ENCODE data around the gene CT55.
A peak's percentile ranks its signal among the peaks of the same experiment; 100 is the strongest.
"Not testable (repeated sequence)": the region's sequence is repeated elsewhere in the genome, so short reads cannot be mapped to it uniquely, and the experiment has no call there.

CT55 gene

GRCh38 chrX:135170877-135171519 is at the start of gene CT55:
Gene CT55, minus strand, starts transcription at chrX:135171398. Its CDS starts 227 bp downstream, at chrX:135171171.
- DNase-seq, result no peak

- peak in 1 of 2 donors; percentile 17 for DNase-seq
Measured at GRCh38 chrX:135213200-135213844, 42.1 kb upstream of the CT55 start.

DNA sequence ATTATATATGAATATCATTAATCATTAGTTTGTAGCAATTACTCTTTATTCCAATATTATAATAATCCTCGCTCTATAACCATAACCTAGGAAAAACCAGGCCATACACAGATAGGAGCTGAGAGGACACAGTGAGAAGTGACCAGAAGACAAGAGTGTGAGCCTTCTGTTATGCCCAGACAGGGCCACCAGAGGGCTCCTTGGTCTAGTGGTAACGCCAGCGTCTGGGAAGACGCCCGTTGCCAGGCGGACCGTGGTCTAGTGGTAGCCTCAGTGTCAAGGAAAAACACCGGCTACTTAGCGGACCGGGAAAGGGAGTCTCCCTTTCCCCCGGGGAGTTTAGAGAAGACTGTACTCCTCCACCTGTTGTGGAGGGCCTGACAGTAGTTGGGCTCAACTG is 35.2 kb upstream of the CT55 start:
- peak in 1 of 2 donors; percentile 34 for DNase-seq

GRCh38 chrX:135200297-135200696 is 29.1 kb upstream of the CT55 start:
- DNase-seq, result no peak

DNA sequence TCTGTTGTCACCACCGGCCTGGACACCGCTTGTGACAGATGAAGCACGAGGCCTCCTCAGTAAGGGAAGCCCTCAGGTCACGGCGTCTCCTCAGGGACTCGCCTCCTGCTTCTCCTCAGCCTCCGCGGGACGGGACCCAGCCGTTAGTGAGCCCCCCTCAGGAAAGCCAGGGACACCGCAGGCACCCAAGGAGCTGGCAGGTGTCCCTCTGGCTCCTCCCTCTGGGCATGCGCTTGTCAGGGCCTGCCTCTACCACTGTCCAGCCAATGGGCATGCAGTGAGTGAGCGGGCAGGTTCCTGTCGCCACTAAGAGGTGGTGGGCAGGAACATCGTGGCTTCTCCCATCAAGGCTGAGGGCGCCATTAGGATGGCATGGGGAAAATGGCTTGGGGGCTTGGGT is 23.5 kb upstream of the CT55 start:
- no peak for DNase-seq

- no peak for DNase-seq
Measured at GRCh38 chrX:135193740-135194139, 22.5 kb upstream of the CT55 start.

- no peak for DNase-seq
Measured at GRCh38 chrX:135191838-135192237, 20.6 kb upstream of the CT55 start.

GRCh38 chrX:135185795-135186443 is 14.7 kb upstream of the CT55 start:
- DNase-seq, result peak in 1 of 2 donors; percentile 28

GRCh38 chrX:135178636-135179035 is 7.4 kb upstream of the CT55 start:
- no peak for DNase-seq

GRCh38 chrX:135170468-135170867 is 730 bp downstream of the CT55 start:
- no peak for DNase-seq

DNA sequence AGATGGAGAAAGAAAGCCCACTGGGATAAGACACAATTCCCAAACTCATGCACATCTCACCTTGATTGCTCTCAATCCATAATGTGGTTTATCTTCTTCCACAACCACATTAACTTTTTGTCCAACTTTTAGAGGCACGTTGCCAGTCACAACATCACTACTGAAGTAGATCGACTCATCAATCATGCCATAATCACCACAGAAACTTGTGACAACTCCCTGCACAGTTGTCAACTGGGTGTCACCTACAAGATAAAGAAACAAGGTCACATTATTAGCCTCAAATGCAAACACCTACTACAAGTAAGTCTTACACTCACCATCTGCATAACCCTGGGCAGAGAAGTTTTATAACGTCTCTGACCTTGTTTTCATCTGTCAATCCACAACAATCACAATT is 1.7 kb downstream of the CT55 start:
- not testable (repeated sequence) for DNase-seq

- no peak for DNase-seq
Measured at GRCh38 chrX:135168486-135168885, 2.7 kb downstream of the CT55 start.

DNA sequence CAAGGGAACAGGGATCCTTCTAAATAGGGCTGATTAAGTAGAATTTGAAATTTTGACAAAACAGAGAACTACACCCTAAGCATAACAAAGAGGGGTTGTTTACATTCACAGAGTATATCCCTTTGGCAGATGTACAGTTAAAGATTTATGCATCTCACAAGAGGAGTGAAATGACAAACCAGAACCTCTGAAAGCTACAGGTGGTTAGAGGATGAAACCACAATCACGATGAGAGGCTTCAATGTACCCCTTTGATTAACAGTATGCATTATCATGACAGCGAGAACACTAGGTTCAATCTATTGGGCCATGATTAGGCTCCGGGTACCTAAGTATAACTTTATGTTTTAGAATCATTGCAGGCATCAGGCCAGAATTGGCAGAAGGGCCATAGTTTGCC is 16.5 kb downstream of the CT55 start:
- DNase-seq, result not testable (repeated sequence)

- not testable (repeated sequence) for DNase-seq
Measured at GRCh38 chrX:135126145-135126544, 45.1 kb downstream of the CT55 start.

DNA sequence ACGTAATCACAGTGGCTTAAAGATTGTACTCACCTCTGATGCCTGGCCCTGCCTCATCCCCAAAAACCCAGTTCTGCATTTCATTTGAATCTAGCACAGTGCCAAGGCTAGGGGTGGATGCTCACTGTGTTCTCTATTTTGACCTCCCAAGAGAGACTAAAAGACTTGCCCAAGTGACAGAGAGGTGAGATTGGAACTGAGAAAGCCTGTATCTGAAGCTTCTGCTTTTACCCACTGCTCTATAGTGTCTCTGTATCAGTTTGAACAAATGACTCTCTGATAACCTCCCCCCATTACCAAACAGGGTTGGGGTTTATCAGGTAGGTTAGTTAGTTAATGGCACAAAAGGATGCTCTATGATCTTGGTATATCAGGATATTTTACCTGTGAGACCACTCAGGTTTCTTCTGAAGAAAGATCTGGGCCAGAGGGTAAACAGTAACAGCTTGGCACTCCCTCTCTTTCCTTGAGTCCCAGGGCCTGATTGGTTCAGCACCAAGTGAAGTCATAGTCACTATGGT is 51.1 kb downstream of the CT55 start, which contains the start of gene ETDB:
TSS of gene ETDB (minus strand) at position 471 of the 521 bp plus-strand sequence. CDS start 1,265 bp downstream, outside the sequence.
- DNase-seq, result not testable (repeated sequence)

DNA sequence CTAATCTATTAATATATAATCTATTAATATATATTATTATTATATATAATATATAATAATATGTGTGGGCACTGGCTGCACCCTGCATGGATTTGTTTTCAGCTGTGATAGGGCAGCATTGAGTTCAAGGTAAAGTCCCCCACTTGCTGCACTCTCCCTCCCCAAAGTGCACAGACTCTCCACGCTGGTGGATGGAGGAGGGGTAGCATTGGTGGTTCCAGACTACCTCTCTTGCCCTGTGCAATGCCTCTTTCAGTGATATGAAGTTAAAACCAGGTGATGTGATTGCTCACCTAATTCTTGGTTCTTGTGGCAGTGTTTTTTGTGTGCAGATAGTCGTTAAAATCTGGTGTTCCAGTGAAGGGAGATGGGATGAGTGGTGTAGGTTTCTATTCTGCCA is 55.1 kb downstream of the CT55 start:
- DNase-seq, result not testable (repeated sequence)

- DNase-seq, result no peak
Measured at GRCh38 chrX:135114392-135114791, 56.8 kb downstream of the CT55 start.

DNA sequence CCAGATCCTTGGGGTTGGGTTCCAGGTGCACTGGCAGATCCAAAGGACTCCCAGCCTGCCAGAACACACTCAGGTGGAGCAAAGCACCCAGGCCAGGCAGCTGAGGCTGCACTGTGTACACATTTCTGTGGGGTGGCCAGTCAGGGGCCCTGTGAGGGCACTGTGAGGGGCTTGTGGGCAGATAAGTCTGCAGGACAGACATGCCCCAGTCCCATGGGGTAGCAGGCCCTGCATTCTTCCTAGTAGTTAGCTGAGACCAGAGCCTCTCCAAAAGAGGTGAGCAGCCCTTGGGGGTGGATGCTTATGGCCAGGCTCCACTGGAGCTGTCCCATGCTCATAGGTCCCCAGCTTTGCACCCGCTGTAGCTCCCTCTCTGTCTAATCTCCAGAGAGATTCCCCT is 58.5 kb downstream of the CT55 start:
- DNase-seq, result no peak

DNA sequence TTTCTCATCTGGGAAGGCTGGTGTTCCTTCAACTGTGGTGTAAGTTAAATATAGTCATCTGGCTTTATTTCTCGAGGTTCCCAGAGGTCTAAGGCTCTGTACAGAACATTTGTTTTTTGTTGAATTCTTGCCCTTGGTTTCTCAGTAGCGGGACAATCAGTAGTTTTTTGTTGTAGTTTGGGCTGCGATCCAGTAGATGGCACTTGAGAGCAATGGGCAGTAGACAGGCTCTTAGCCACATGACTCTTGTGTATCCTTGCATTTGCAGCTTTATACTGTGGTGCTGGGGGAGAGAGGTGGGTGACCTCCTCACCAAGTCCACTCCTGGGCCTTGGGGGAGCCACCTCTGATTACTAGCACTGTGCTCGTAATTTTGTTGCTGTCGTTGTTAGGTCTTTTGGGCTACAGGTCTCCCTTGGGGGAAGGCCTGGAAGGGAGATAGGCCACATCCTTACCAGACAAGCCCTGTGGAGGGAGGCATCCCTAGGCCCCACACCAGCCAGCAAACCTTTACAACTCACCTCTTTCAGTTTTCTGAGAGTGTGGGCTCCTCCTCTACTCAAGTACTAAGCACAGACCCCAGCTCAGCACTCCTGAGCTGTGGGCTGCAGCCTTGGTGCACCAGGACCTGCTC is 59.0 kb downstream of the CT55 start:
- peak in 1 of 2 donors; percentile 50 for DNase-seq

DNA sequence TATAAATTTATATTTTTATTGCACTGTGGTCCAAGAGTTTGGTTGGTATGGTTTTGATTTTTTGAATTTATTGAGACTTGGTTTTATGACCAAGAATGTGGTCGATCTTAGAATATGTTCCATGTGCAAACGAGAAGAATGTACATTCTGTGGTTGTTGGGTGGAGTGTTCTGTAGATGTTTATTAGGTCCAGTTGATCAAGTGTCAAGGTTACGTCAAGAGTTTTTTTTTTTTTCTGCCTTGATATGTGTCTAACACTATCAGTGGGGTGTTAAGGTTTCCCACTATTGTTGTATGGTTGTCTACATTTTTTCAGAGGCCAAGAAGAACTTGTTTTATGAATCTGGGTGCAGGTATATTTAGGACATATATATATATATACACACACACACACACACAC is 61.6 kb downstream of the CT55 start:
- DNase-seq, result no peak
